ENCODE measurements around the gene NREP. TPM values are rescaled to one million over a fixed set of nuclear protein-coding genes. Genes with fewer than 3 reads are reported as not detected.

The NREP gene
- total and polyA plus RNA-seq, 10 donors, result 12.9 to 54.5 (median 32.9) TPM

DNA sequence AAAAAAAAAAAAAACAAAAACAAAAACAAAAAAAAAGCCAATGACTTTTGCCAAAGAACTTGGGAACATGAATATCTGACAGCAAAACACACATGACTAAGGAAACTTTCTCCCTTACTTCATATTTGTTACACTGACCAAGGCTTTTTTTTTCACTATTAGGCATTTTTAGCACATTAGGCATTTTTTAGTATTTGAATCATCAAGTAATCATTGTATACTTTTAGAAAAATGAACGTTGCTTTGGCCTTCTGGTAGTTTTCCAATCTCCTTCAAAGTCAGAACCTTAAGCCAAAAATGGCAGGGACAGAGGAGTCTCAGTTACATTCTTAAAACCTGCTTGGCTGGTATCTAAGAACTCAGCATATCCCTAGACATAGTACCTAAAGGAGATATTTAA is 19.3 kb downstream of the NREP start:
- DNase-seq, result no peak
- intact Hi-C loops (cut with DNase I; ENCODE audit: low total_unique reads), result no loop called here
- no peaks in the 10 kb centered on the region for H3K9me3 ChIP-seq
- peaks cover 0 to 15% (median 6%) of the 10 kb centered on the region in 6 donors for H3K4me1 ChIP-seq
- no peak overlapping the region for H3K4me3 ChIP-seq
- no peaks in the 10 kb centered on the region for H3K27me3 ChIP-seq (replicated peaks in 1 of 7)
- TF ChIP-seq POLR2AphosphoS5 (IDR thresholded peaks at IDR 0.05), result no peak
- TF ChIP-seq POLR2A (IDR thresholded peaks at IDR 0.05), result no peak
- TF ChIP-seq, protein P1, sequence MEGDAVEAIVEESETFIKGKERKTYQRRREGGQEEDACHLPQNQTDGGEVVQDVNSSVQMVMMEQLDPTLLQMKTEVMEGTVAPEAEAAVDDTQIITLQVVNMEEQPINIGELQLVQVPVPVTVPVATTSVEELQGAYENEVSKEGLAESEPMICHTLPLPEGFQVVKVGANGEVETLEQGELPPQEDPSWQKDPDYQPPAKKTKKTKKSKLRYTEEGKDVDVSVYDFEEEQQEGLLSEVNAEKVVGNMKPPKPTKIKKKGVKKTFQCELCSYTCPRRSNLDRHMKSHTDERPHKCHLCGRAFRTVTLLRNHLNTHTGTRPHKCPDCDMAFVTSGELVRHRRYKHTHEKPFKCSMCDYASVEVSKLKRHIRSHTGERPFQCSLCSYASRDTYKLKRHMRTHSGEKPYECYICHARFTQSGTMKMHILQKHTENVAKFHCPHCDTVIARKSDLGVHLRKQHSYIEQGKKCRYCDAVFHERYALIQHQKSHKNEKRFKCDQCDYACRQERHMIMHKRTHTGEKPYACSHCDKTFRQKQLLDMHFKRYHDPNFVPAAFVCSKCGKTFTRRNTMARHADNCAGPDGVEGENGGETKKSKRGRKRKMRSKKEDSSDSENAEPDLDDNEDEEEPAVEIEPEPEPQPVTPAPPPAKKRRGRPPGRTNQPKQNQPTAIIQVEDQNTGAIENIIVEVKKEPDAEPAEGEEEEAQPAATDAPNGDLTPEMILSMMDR (IDR thresholded peaks at IDR 0.05 in 8 of 11, conservative IDR thresholded peaks at IDR 0.05 in 3 of 11), result no peak
- no peak overlapping the region for H3K27ac ChIP-seq
- peaks cover 0 to 5% (median 0%) of the 10 kb centered on the region in 6 donors for H3K36me3 ChIP-seq
- WGBS, 5 donors, result 41 to 78% (median 59%) methylated on average over 1 of the region's 1 CpG

DNA sequence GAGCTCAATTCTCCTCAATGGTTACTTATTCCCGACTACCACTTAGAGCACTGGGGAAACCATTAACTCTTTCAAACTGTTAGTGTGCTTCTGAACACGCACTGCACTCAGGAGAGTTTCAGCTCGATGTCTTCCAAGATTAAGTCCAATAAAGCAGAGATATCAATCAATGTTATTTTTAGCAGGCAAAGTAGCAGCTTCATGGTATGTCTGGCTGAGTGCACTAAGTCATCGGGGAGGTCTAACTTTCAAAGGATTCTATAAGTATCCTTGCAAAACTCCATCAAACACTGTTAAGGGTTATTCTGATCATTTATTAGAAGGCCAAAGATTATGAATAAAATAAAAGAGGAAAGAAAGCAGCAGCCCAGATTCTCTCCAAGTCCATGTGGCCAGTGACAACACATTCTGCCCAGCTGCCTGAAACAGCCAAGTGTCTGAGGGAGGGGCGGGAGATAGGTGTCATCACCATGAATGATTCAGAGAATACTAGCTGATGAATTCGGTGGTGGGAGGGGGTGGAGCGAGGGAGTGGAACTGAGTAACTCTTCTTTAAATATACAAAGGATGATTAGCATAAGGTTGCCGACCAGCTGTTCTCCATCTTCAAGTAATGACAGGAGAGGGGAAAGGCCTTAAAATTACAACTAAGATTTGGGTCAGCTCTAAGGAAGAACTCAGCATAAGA is 21.3 kb downstream of the NREP start:
- peaks cover 0 to 7% (median 0%) of the 10 kb centered on the region in 6 donors for H3K4me1 ChIP-seq
- H3K27me3 ChIP-seq (replicated peaks in 1 of 7), result no peaks in the 10 kb centered on the region
- WGBS, 5 donors, result 72 to 85% (median 84%) methylated on average over 8 of the region's 8 CpGs
- no peak for DNase-seq
- intact Hi-C loops (cut with DNase I; ENCODE audit: low total_unique reads), result no loop called here
- TF ChIP-seq POLR2A (IDR thresholded peaks at IDR 0.05), result no peak
- no peak for TF ChIP-seq POLR2AphosphoS5 (IDR thresholded peaks at IDR 0.05)
- TF ChIP-seq, protein P1 (IDR thresholded peaks at IDR 0.05 in 8 of 11, conservative IDR thresholded peaks at IDR 0.05 in 3 of 11), result no peak
- no peak overlapping the region for H3K27ac ChIP-seq
- H3K36me3 ChIP-seq, result peaks cover 0 to 11% (median 0%) of the 10 kb centered on the region in 6 donors
- H3K4me3 ChIP-seq, result no peak overlapping the region
- no peaks in the 10 kb centered on the region for H3K9me3 ChIP-seq

DNA sequence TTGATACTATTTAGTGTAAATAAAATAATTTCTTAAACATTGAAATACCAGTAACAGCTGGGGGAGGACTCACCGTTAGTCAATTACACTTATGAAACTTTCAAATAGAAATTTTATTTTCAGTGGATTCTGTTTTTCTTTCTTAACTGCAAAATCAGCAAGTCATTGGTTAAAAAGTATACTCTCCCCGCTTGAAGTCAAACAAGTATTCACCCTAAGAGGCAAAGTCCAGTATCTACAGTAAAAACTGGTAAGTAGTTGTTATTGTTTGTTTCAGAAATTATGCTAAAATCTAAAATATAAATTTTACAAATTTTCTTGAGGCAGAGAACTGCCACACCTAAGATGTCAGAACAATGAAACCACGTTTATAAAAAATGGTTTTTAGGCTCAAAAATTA is 22.4 kb downstream of the NREP start:
- WGBS, 5 donors, result 64 to 84% (median 78%) methylated on average over 3 of the region's 3 CpGs
- H3K4me3 ChIP-seq, result no peak overlapping the region
- intact Hi-C loops (cut with DNase I; ENCODE audit: low total_unique reads), result no loop called here
- H3K27ac ChIP-seq, result no peak overlapping the region
- H3K9me3 ChIP-seq, result no peaks in the 10 kb centered on the region
- no peaks in the 10 kb centered on the region for H3K27me3 ChIP-seq (replicated peaks in 1 of 7)
- TF ChIP-seq POLR2A (IDR thresholded peaks at IDR 0.05) (no peak), POLR2AphosphoS5 (IDR thresholded peaks at IDR 0.05) (no peak)
- TF ChIP-seq, protein P1 (IDR thresholded peaks at IDR 0.05 in 8 of 11, conservative IDR thresholded peaks at IDR 0.05 in 3 of 11), result no peak
- H3K36me3 ChIP-seq, result peaks cover 0 to 16% (median 0%) of the 10 kb centered on the region in 6 donors
- DNase-seq, result no peak
- H3K4me1 ChIP-seq, result peaks cover 0 to 7% (median 0%) of the 10 kb centered on the region in 6 donors

DNA sequence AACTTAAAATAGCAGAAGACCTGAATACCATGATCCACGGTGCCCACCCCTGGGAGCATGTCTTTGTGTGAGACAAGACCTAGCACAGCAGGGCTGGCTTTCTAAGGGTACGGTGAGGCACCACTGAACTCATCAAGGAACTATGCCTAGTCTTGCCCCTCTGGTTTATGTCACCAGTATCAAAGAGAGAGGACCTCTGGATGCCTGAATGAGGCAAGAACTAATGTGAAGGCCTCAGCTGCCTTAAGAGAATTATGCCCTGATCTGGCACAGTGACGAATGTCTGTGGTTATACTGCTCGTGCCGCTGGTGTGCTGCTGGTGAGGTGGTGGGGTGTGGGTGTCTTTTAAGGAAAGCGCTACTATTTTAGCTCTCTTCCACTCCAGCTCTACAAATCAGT is 23.0 kb downstream of the NREP start:
- H3K27ac ChIP-seq, result no peak overlapping the region
- H3K36me3 ChIP-seq, result peaks cover 0 to 22% (median 0%) of the 10 kb centered on the region in 6 donors
- peaks cover 0 to 6% (median 0%) of the 10 kb centered on the region in 6 donors for H3K4me1 ChIP-seq
- H3K27me3 ChIP-seq (replicated peaks in 1 of 7), result no peaks in the 10 kb centered on the region
- TF ChIP-seq POLR2A (IDR thresholded peaks at IDR 0.05), result no peak
- no peak for TF ChIP-seq POLR2AphosphoS5 (IDR thresholded peaks at IDR 0.05)
- TF ChIP-seq, protein P1 (IDR thresholded peaks at IDR 0.05 in 8 of 11, conservative IDR thresholded peaks at IDR 0.05 in 3 of 11), result no peak
- WGBS, 5 donors, result 67 to 85% (median 73%) methylated on average over 5 of the region's 6 CpGs
- no peaks in the 10 kb centered on the region for H3K9me3 ChIP-seq
- intact Hi-C loops (cut with DNase I; ENCODE audit: low total_unique reads), result no loop called here
- no peak for DNase-seq
- H3K4me3 ChIP-seq, result no peak overlapping the region

Data from spleen (tissue), 11 donors.